ENCODE results near the gene IDNK. TPM values are rescaled to one million over a fixed set of nuclear protein-coding genes. Genes with fewer than 3 reads are reported as not detected.

The IDNK gene
- polyA plus RNA-seq, 1 of the 3 experiments (the other 2 are of a cell fraction): 4.2 TPM

DNA sequence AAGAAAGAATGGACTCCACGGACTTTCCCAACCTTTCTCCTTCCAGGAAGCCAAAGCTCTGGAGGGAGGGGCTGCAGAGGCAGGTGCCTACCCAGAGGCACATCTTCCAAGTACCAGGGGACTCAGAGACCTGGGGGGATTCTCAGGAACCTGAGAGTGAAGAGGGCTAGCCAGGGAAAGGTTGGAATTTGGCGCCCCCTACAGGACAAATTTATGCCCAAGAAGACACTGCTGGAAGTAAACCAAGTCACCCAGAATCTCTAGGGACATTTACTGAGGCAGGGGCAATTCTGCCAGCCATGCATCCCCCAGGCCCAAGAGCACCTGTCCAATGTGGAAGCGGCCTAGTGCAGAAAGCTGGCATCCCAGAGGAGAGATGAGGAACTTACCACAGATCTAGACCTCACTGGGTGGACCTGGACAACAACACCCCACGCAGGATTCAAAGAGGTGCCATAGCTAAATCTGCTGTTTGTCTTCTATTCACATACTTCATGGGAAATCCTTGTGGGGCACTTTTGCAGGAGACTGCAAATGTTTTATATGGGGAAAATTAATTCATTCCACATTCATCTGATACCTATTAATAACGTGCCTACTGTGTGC is 25.9 kb upstream of the IDNK start:
- no peak overlapping the region for H3K4me2 ChIP-seq
- H3K4me3 ChIP-seq (ENCODE audit: low read depth in 2 of 2, low read length in 1 of 2): no peak overlapping the region; a peak in 1 of 4 replicates
- no peaks in the 10 kb centered on the region for H3K27me3 ChIP-seq (ENCODE audit: insufficient read depth)
- ChIA-PET POLR2A (no interaction called here), CTCF (interaction anchor here (0.7 to 3.6 kb wide), 18 partner anchors 9 to 397 kb away, joined by 3 to 19 read pairs (median 3); partner anchors contain the start of gene FRMD3)
- no peaks in the 10 kb centered on the region for H3K36me3 ChIP-seq (replicated peaks in 1 of 2; ENCODE audit: control insufficient read depth in 1 of 2, insufficient read depth in 2 of 2, low read length in 1 of 2)
- no peaks in the 10 kb centered on the region for H3K9me3 ChIP-seq
- no peak overlapping the region for H2AFZ ChIP-seq (ENCODE audit: low read depth)
- TF ChIP-seq CTCF (IDR thresholded peaks at IDR 0.05): peak; percentile 74
- TF ChIP-seq, protein P1, sequence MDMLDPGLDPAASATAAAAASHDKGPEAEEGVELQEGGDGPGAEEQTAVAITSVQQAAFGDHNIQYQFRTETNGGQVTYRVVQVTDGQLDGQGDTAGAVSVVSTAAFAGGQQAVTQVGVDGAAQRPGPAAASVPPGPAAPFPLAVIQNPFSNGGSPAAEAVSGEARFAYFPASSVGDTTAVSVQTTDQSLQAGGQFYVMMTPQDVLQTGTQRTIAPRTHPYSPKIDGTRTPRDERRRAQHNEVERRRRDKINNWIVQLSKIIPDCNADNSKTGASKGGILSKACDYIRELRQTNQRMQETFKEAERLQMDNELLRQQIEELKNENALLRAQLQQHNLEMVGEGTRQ (IDR thresholded peaks at IDR 0.05; ENCODE audit: borderline replicate concordance, low read depth, low read length): no peak
- TF ChIP-seq SMC3 (IDR thresholded peaks at IDR 0.05; ENCODE audit: low read depth, low read length): peak; percentile 24; the same call in 1 of the 2 replicates
- peak; percentile 71 for TF ChIP-seq RAD21 (IDR thresholded peaks at IDR 0.05; ENCODE audit: low read length)
- no peak for TF ChIP-seq MXI1 (IDR thresholded peaks at IDR 0.05; ENCODE audit: low read depth, low read length)
- H3K9me2 ChIP-seq: no peaks in the 10 kb centered on the region
- no peaks in the 10 kb centered on the region for H3F3A ChIP-seq (replicated peaks; ENCODE audit: insufficient read depth)
- 47% methylated on average over 5 of the region's 5 CpGs for WGBS (ENCODE audit: low lambda C conversion rate)
- no peaks in the 10 kb centered on the region for H4K20me1 ChIP-seq (ENCODE audit: insufficient read depth)
- H3K27ac ChIP-seq (ENCODE audit: low read depth in 2 of 2, low read length in 1 of 2): no peak overlapping the region
- peak; percentile 54 for DNase-seq
- no peak overlapping the region for H3K9ac ChIP-seq
- no peaks in the 10 kb centered on the region for H3K79me2 ChIP-seq (ENCODE audit: insufficient read depth)
- no peaks in the 10 kb centered on the region; a peak in 1 of 4 replicates for H3K4me1 ChIP-seq (ENCODE audit: control insufficient read depth in 1 of 2, insufficient read depth in 2 of 2, low read depth in 1 of 2, low read length in 1 of 2)

DNA sequence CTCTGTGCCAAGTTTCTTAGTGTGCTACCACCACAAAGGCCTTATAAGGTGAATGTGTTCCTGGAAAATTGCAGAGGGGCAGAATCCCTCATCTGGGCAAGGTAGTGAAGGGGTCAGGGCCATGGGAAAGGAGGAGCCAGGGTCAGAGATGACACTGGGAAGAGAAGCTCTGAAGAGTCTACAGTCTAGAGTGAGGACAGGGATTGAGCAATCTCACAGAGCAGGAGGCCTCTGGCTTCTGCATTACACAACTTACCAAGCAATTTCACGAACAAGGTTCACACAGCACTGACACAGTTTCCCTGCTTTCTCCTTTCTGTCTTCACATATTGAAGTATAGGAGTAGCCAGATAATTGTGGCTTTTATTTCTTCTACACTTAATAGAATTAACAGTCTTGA is 24.5 kb upstream of the IDNK start:
- Histone ChIP-seq H3K4me3 (ENCODE audit: low read depth in 2 of 2, low read length in 1 of 2) (no peak overlapping the region), H3K27me3 (ENCODE audit: insufficient read depth) (no peaks in the 10 kb centered on the region), H3K36me3 (replicated peaks in 1 of 2; ENCODE audit: control insufficient read depth in 1 of 2, insufficient read depth in 2 of 2, low read length in 1 of 2) (no peaks in the 10 kb centered on the region), H3K9me2 (no peaks in the 10 kb centered on the region), H3K4me2 (no peak overlapping the region), H3K79me2 (ENCODE audit: insufficient read depth) (no peaks in the 10 kb centered on the region), H3K9ac (no peak overlapping the region), H3K4me1 (ENCODE audit: control insufficient read depth in 1 of 2, insufficient read depth in 2 of 2, low read depth in 1 of 2, low read length in 1 of 2) (no peaks in the 10 kb centered on the region; a peak in 1 of 4 replicates), H3F3A (replicated peaks; ENCODE audit: insufficient read depth) (no peaks in the 10 kb centered on the region), H2AFZ (ENCODE audit: low read depth) (no peak overlapping the region), H3K9me3 (no peaks in the 10 kb centered on the region), H4K20me1 (ENCODE audit: insufficient read depth) (no peaks in the 10 kb centered on the region), H3K27ac (ENCODE audit: low read depth in 2 of 2, low read length in 1 of 2) (no peak overlapping the region)
- TF ChIP-seq EZH2phosphoT487 (IDR thresholded peaks at IDR 0.05; ENCODE audit: borderline replicate concordance, low read depth) (no peak), RXRA (IDR thresholded peaks at IDR 0.05; ENCODE audit: borderline replicate concordance, low read depth) (no peak), SIN3A (IDR thresholded peaks at IDR 0.05; ENCODE audit: borderline replicate concordance, low read depth, low read length) (no peak), TEAD4 (IDR thresholded peaks at IDR 0.05; ENCODE audit: borderline replicate concordance, insufficient read depth) (no peak), EP300 (IDR thresholded peaks at IDR 0.05; ENCODE audit: borderline replicate concordance in 1 of 2, low read depth in 1 of 2, low read length in 1 of 2) (no peak), MXI1 (IDR thresholded peaks at IDR 0.05; ENCODE audit: low read depth, low read length) (no peak), SMC3 (IDR thresholded peaks at IDR 0.05; ENCODE audit: low read depth, low read length) (no peak), CTCF (IDR thresholded peaks at IDR 0.05) (no peak), ZBTB33 (IDR thresholded peaks at IDR 0.05; ENCODE audit: borderline replicate concordance, low read depth) (no peak), GABPA (IDR thresholded peaks at IDR 0.05; ENCODE audit: low read depth) (no peak), TCF12 (IDR thresholded peaks at IDR 0.05) (no peak), RFX5 (IDR thresholded peaks at IDR 0.05; ENCODE audit: low read length) (no peak)
- TF ChIP-seq, protein P1 (IDR thresholded peaks at IDR 0.05; ENCODE audit: borderline replicate concordance, low read depth, low read length): no peak
- DNase-seq: no peak
- CTCF ChIA-PET: interaction anchor here (1.5 to 3.6 kb wide), 3 partner anchors 12 to 26 kb away, joined by 3 to 19 read pairs (median 7); no protein-coding TSS in a partner anchor
- POLR2A ChIA-PET: no interaction called here
- 56% methylated on average over 1 of the region's 1 CpG for WGBS (ENCODE audit: low lambda C conversion rate)

Measured in SK-N-SH (cell line).